H9 (cell line): ENCODE data around the gene STARD8. TPM values are rescaled to one million over a fixed set of nuclear protein-coding genes. Genes with fewer than 3 reads are reported as not detected.

Experiments used
- DNase-seq: peaks from one replicate; pipeline ENCODE4 v3.0.0-alpha.2; 2017
- H2AFZ ChIP-seq: one replicate; pipeline ENCODE4 v1.6.1; 2013; ENCODE audit warnings: mild to moderate bottlenecking, low read length, control low read depth, moderate library complexity
- H2AK5ac ChIP-seq: 2 replicates; pipeline ENCODE4 v1.6.1; 2013; ENCODE audit warnings: low read length, control low read depth, mixed read lengths; ENCODE audit not compliant: insufficient read length
- H2BK120ac ChIP-seq: one replicate; pipeline ENCODE4 v1.6.1; 2013; ENCODE audit warnings: low read depth, mild to moderate bottlenecking, low read length, control low read depth, inconsistent platforms; ENCODE audit not compliant: poor library complexity, severe bottlenecking
- H2BK12ac ChIP-seq: 2 replicates; pipeline ENCODE4 v1.6.1; 2013; ENCODE audit warnings: low read length, control low read depth, mixed read lengths, low read depth; ENCODE audit not compliant: insufficient read length
- H2BK15ac ChIP-seq: 2 replicates; pipeline ENCODE4 v1.6.1; 2013; ENCODE audit warnings: low read depth, low read length, control low read depth
- H2BK20ac ChIP-seq: one replicate; pipeline ENCODE4 v1.6.1; 2013; ENCODE audit warnings: low read depth, mild to moderate bottlenecking, low read length, control low read depth, inconsistent platforms; ENCODE audit not compliant: poor library complexity, severe bottlenecking
- H2BK5ac ChIP-seq: 2 replicates; pipeline ENCODE4 v1.6.1; 2013; ENCODE audit warnings: low read length, control low read depth, mixed read lengths; ENCODE audit not compliant: insufficient read length
- H3K14ac ChIP-seq: 2 replicates; pipeline ENCODE4 v1.6.1; 2013; ENCODE audit warnings: low read length, control low read depth; ENCODE audit not compliant: insufficient read depth
- H3K18ac ChIP-seq: 2 replicates; pipeline ENCODE4 v1.6.1; 2013; ENCODE audit warnings: low read depth, mild to moderate bottlenecking, mixed read lengths, low read length, control low read depth; ENCODE audit not compliant: insufficient read length
- H3K23ac ChIP-seq: 2 replicates; pipeline ENCODE4 v1.6.1; 2013; ENCODE audit warnings: low read length, control low read depth, mixed read lengths, low read depth; ENCODE audit not compliant: insufficient read length
- H3K23me2 ChIP-seq: 2 replicates; pipeline ENCODE4 v1.6.1; 2013; ENCODE audit warnings: low read depth, mild to moderate bottlenecking, mixed read lengths, low read length, control low read depth; ENCODE audit not compliant: insufficient read length, poor library complexity, severe bottlenecking
- H3K27ac ChIP-seq: 2 replicates; pipeline ENCODE4 v1.5.1; 2013; ENCODE audit warnings: low read length, control low read depth, mixed read lengths, low read depth; ENCODE audit not compliant: insufficient read length
- H3K27me3 ChIP-seq: 2 replicates; pipeline ENCODE4 v1.6.1; 2013; ENCODE audit warnings: low read length, control low read depth, inconsistent platforms; ENCODE audit not compliant: insufficient read depth
- H3K4ac ChIP-seq: 2 replicates; pipeline ENCODE4 v1.6.1; 2013; ENCODE audit warnings: low read depth, mild to moderate bottlenecking, control low read depth, inconsistent platforms, low read length, moderate library complexity
- H3K4me1 ChIP-seq: 2 replicates; pipeline ENCODE4 v1.6.1; 2013; ENCODE audit warnings: low read length, control low read depth, inconsistent platforms; ENCODE audit not compliant: insufficient read depth
- H3K4me2 ChIP-seq: 2 replicates; pipeline ENCODE4 v1.6.1; 2013; ENCODE audit warnings: low read length, control low read depth, mixed read lengths; ENCODE audit not compliant: insufficient read length, insufficient read depth
- H3K56ac ChIP-seq: 2 replicates; pipeline ENCODE4 v1.6.1; 2013; ENCODE audit warnings: low read depth, mild to moderate bottlenecking, mixed read lengths, low read length, control low read depth; ENCODE audit not compliant: insufficient read length
- H3K79me1 ChIP-seq: 2 replicates; pipeline ENCODE4 v1.6.1; 2013; ENCODE audit warnings: low read depth, mild to moderate bottlenecking, moderate library complexity, low read length, control low read depth, inconsistent platforms; ENCODE audit not compliant: insufficient read depth, poor library complexity, severe bottlenecking
- H3K79me2 ChIP-seq: 2 replicates; pipeline ENCODE4 v1.6.1; 2013; ENCODE audit warnings: low read length, control low read depth, inconsistent platforms; ENCODE audit not compliant: insufficient read depth
- H3K9ac ChIP-seq: 2 replicates; pipeline ENCODE4 v1.6.1; 2013; ENCODE audit warnings: low read length, control low read depth, mixed read lengths; ENCODE audit not compliant: insufficient read length; ENCODE audit errors: extremely low read depth
- H3K9me3 ChIP-seq: one replicate; pipeline ENCODE4 v1.6.1; 2013; ENCODE audit warnings: low read depth, low read length, inconsistent platforms; ENCODE audit not compliant: control insufficient read depth
- H3T11ph ChIP-seq: one replicate; pipeline ENCODE4 v1.6.1; 2013; ENCODE audit warnings: mild to moderate bottlenecking, low read length, control low read depth, inconsistent platforms
- H4K20me1 ChIP-seq: one replicate; pipeline ENCODE4 v1.6.1; 2013; ENCODE audit not compliant: control insufficient read depth, insufficient read length, insufficient read depth
- H4K5ac ChIP-seq: 2 replicates; pipeline ENCODE4 v1.6.1; 2013; ENCODE audit warnings: low read depth, mild to moderate bottlenecking, mixed read lengths, low read length, control low read depth; ENCODE audit not compliant: insufficient read length
- H4K8ac ChIP-seq: replicated peaks from 2 replicates; pipeline ENCODE4 v1.6.1; 2013; ENCODE audit warnings: low read length, control low read depth, mixed read lengths, low read depth; ENCODE audit not compliant: insufficient read length
- H4K91ac ChIP-seq: 2 replicates; pipeline ENCODE4 v1.6.1; 2013; ENCODE audit warnings: low read depth, mild to moderate bottlenecking, moderate library complexity, mixed read lengths, low read length, control low read depth; ENCODE audit not compliant: insufficient read length
- H3K27ac Mint-ChIP-seq, 3 experiments: 2 replicates in 2 of 3; 3 replicates in 1 of 3; pipeline ENCODE4 v1.8.0; 2020 to 2021; ENCODE audit warnings: mixed read lengths in 3 of 3, mild to moderate bottlenecking in 1 of 3, moderate library complexity in 1 of 3
- H3K27me3 Mint-ChIP-seq: 2 replicates; pipeline ENCODE4 v1.8.0; 2021; ENCODE audit warnings: low read depth, mild to moderate bottlenecking, moderate library complexity, mixed read lengths
- H3K36me3 Mint-ChIP-seq, 3 experiments: 2 replicates in 2 of 3; 3 replicates in 1 of 3; pipeline ENCODE4 v1.8.0; 2020 to 2021; ENCODE audit warnings: low read depth in 3 of 3, mixed read lengths in 3 of 3; ENCODE audit not compliant: insufficient read depth in 1 of 3
- H3K4me1 Mint-ChIP-seq, 2 experiments: 2 replicates each; pipeline ENCODE4 v1.8.0; 2020; ENCODE audit warnings: mixed read lengths in 2 of 2
- H3K4me3 Mint-ChIP-seq, 2 experiments: 2 replicates in 1 of 2; 3 replicates in 1 of 2; pipeline ENCODE4 v1.8.0; 2020 to 2021; ENCODE audit warnings: mild to moderate bottlenecking in 2 of 2, mixed read lengths in 2 of 2, moderate library complexity in 1 of 2
- H3K9me3 Mint-ChIP-seq, 2 experiments: 2 replicates in 1 of 2; 3 replicates in 1 of 2; pipeline ENCODE4 v1.8.0; 2020; ENCODE audit warnings: mild to moderate bottlenecking in 2 of 2, mixed read lengths in 2 of 2, moderate library complexity in 1 of 2
- WGBS: extraction: QIAGEN DNeasy Blood & Tissue Kit; methylation state at CpG from one replicate; pipeline ENCODE4 v1.1.7; 2013; ENCODE audit warnings: missing lambda C conversion rate, low lambda C conversion rate, mixed read lengths; ENCODE audit not compliant: insufficient read length; ENCODE audit errors: extremely low coverage; 5-methylcytosine and 5-hydroxymethylcytosine counted together
- total RNA-seq: library from RNA; stranded (reverse); gene quantifications from 2 replicates; pipeline ENCODE4 v1.2.1, GENCODE V29; 2021
- TF ChIP-seq, protein P1 (sequence below): fragments of 200-600 bp; sonication (generic); conservative IDR thresholded peaks from 3 replicates; pipeline ENCODE4 v1.8.0; 2021; ENCODE audit warnings: antibody characterized with exemption, mild to moderate bottlenecking

STARD8 gene
- total RNA-seq, 1 experiment from 2014 or later = 0.52 TPM

DNA sequence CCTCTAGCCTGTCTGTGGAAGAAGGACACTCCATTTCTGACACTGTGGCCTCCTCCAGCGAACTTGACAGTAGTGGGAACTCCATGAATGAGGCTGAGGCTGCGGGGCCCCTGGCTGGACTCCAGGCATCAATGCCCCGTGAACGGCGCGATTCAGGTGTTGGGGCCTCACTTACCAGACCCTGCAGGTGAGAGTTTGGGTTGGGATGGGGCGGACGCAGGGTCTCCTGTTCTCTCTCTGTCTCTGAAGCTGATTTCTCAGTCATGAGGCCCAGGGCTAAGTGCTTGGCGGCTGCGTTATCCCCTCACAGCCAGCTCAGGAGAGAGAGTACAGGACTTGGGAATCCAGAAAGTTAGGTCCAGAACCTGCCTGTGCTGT, 71.0 kb downstream of the STARD8 start:
- H3K23ac ChIP-seq = no peak overlapping the region
- no peaks in the 10 kb centered on the region for H3K23me2 ChIP-seq
- peaks cover 5% of the 10 kb centered on the region for H3K27me3 Mint-ChIP-seq
- H3K79me1 ChIP-seq = no peaks in the 10 kb centered on the region
- H2BK12ac ChIP-seq = no peak overlapping the region
- H3K36me3 Mint-ChIP-seq = peaks cover 9 to 21% (median 9%) of the 10 kb centered on the region in 3 experiments; a peak in 5 of 7 replicates
- no peak overlapping the region for H3K27ac ChIP-seq
- no peak overlapping the region for H3T11ph ChIP-seq
- no peak overlapping the region for H3K4me2 ChIP-seq
- H2BK15ac ChIP-seq = no peak overlapping the region
- H3K4me1 ChIP-seq = no peaks in the 10 kb centered on the region
- TF ChIP-seq, protein P1, sequence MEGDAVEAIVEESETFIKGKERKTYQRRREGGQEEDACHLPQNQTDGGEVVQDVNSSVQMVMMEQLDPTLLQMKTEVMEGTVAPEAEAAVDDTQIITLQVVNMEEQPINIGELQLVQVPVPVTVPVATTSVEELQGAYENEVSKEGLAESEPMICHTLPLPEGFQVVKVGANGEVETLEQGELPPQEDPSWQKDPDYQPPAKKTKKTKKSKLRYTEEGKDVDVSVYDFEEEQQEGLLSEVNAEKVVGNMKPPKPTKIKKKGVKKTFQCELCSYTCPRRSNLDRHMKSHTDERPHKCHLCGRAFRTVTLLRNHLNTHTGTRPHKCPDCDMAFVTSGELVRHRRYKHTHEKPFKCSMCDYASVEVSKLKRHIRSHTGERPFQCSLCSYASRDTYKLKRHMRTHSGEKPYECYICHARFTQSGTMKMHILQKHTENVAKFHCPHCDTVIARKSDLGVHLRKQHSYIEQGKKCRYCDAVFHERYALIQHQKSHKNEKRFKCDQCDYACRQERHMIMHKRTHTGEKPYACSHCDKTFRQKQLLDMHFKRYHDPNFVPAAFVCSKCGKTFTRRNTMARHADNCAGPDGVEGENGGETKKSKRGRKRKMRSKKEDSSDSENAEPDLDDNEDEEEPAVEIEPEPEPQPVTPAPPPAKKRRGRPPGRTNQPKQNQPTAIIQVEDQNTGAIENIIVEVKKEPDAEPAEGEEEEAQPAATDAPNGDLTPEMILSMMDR = no peak
- H4K5ac ChIP-seq = no peak overlapping the region
- H3K27ac Mint-ChIP-seq = no peak overlapping the region
- H4K20me1 ChIP-seq = no peaks in the 10 kb centered on the region
- H3K4me3 Mint-ChIP-seq = no peak overlapping the region
- no peak overlapping the region for H4K8ac ChIP-seq
- no peak overlapping the region for H2BK20ac ChIP-seq
- peaks cover 5 to 10% of the 10 kb centered on the region in 2 experiments; a peak in 3 of 4 replicates for H3K4me1 Mint-ChIP-seq
- no peak overlapping the region for H2AFZ ChIP-seq
- no peak overlapping the region for H3K14ac ChIP-seq
- H2BK5ac ChIP-seq = no peak overlapping the region
- DNase-seq = no peak
- no peak overlapping the region for H2BK120ac ChIP-seq
- no peak overlapping the region for H3K56ac ChIP-seq
- H4K91ac ChIP-seq = no peak overlapping the region
- H3K27me3 ChIP-seq = no peaks in the 10 kb centered on the region
- H3K9me3 Mint-ChIP-seq = peaks cover 66 to 76% of the 10 kb centered on the region in 2 experiments
- H3K9me3 ChIP-seq = peaks cover 56% of the 10 kb centered on the region
- no peak overlapping the region for H3K9ac ChIP-seq
- no CpG with 5 or more reads among the region's 10 CpGs for WGBS
- no peak overlapping the region for H3K4ac ChIP-seq
- H2AK5ac ChIP-seq = no peak overlapping the region
- no peak overlapping the region for H3K18ac ChIP-seq
- no peaks in the 10 kb centered on the region for H3K79me2 ChIP-seq
